Activated T-cell treated with anti-CD3 and anti-CD28 coated beads for 48 hours (primary cell): ENCODE data around the gene IL1R1.

ENCODE experiments used
- DNase-seq: peaks from one replicate; pipeline ENCODE4 v3.0.0-alpha.2; 2020; ENCODE audit warnings: low read depth

Gene IL1R1

DNA sequence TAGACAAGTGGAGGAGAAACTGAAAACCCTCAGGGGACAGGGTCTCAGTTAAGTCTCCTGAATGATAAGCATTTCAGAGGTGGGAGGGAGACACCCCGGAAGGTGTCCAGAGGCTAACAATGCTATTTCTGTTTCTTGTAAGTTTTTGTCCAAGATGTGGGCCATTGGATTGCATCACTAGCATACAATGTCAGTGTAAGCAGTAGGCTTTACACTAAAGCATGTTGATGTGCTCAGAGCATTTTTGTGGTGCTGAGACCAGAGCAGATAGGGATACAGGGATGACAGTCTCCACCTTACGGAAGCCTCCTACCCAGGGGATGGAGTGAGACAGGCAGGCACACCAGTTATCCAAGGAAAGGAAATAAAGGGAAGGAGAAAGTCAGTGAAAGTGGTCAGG, 2.2 kb upstream of the IL1R1 start:
- no peak for DNase-seq

DNA sequence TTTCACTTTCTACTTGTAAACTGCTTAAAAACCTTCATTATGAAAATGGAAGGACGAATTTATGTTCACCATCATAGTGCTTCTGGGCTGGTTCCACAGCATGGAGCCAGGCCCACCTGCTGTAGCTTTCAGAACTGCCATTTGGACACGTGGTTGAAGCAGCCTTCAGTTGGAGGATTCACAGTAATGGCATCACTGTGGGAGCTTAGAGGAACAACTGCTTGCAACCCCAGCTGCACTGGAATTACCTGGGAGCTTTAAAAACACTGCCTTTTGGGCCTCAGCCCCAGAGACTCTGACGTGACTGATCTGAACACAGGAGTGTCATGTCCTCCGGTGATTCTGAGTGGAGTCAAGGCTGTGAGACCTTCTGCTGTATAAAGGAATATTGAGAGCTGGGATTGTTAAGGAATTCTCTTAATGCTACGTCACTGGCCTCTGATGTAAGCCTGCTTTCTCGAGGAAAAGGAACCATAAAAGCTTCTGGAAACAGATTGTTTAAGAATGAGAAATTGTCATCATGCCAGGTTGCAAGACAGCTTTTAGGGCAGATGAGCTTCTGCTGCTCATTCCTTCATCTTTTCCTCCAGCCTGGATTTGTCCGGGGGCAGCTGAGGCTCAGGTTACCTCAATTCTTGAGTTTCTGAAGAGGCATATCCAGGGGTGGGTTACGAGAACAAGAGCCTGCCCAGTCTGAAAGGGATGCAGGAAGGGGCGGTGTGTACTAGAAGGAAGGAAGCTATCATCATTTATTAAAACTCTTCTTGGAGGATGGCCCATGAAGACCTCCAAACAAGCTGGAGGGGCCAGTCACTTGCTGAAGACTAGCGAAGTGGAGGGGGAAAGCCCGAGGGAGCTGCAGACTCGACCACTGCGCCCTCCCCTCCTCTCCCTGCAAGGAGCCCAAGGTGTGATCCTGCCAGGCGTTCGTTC, 1.3 kb upstream of the IL1R1 start:
- no peak for DNase-seq

DNA sequence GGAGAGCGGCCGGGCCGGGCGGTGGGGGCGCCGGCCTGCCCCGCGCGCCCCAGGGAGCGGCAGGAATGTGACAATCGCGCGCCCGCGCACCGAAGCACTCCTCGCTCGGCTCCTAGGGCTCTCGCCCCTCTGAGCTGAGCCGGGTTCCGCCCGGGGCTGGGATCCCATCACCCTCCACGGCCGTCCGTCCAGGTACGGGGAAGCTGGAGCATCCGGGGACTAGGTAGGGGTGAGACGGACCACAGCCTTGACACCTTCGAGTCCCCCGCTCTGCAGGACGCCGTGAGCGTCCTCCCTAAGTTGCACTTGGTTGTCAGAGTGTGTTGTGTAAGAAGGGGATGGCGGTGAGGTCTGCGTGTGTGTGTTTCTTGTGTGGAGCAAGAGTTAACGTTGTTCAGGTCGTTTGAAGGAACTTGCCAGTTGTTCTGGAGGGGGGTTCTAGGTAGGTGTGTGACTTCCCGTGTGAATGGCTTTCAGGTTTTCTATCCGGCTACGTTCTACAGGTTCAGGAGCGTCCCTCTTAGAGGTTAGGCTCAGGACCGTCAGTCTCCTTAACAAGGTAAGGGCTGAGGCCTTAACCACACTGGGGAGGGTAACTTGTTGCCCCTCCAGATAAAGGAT, 393 bp downstream of the IL1R1 start:
- DNase-seq = no peak

DNA sequence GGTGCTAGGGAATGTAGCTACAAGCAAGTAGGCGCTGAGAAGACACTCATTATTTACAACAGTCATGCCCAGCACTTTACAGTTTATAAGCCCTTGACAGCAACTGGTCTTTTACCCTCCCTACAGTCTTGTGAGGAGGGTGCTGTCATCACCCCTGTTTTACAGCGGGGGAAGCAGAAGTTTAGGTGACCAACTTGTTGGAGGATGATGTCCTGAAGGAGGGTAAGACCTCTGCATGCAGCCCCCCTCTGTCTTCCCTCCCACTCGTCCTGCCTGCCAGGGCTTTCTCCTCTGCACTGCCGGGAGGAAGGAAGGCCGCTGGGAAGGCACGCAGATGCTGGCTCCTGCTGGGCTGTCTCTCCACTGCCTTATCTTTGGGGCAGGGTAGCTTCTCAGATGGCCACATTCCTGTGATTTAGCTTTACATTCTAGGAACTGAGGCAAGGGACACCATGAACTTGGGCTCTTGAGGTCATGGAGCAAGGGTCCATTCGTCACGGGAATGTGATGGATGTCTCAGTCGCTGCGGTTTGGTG, 972 bp downstream of the IL1R1 start:
- no peak for DNase-seq

DNA sequence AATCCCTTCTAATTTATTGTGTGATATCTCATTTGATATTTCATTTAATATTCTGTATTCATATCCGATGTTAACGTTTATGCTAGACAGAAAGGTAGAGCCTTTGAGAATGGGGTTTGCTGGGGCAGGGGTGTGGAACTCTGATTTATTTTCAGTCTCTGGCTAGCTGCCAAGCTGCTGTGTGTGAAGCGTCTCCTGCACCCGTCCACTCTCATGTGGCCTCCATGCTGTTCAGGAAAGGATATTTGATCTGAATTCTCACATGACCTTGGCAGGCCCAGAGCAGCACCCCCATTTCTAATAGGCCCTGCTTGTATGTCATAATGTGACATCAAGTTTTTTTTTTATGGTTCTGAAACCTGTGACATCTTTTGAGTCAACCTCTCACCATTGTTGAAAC, 1.6 kb downstream of the IL1R1 start:
- DNase-seq = no peak

DNA sequence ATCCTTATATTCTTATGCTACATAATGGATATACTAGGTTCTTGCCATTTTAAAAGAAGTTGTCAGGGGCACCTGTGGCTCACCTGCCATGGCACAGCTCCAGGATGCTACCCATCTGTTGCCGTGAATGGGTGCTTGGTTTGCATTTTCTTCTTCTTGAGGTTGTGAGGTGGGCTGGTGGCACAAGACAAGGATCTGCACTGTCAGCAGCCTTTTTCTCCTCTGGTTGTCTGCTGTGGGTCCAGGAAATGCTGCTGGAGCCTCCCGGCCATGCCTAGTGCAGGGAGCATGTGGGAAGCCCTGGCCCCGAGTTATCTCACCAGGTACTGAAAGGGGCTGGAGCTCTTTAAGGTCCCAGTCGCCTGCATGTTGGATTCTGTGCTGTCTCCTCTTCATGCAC, 2.6 kb downstream of the IL1R1 start:
- no peak for DNase-seq

DNA sequence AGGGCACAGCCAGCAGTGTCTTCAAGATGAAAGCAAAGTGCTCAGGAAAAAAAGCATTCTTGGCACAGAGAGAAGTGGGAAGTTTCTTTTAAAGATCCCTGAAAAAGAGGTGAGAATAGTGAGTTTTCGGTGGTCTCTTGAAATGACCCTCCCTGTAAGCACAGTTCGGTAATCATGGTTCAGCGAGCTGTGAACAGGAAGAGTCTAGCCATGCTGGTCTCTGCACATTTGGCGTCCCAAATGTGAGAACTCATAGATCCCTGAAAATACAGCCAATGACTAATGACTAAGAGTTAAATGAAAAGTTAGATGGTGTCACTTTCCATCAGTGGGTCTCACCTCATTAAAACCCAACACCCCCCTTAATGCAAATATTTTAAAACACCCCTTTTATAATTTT, 3.4 kb downstream of the IL1R1 start:
- no peak for DNase-seq

DNA sequence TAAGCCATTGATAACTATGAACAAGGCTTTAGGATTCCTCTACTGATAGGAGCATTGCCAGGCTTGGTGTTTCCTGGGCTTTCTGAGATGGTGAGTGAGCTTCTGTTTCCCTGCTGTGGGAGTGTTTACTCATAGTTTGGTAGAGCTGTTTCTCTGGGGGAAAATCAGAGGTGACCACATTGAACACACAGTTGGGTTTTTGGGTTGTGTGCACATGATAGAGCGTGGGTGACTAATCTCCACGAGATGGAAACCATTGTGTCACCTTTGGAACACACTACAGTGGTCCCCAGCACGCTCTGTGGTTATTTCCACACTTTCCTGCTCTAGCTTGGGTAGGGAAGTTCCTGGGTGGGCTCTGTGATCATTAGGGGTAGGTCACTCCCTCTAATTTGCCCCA, 5.4 kb downstream of the IL1R1 start:
- peak; percentile 46 for DNase-seq

DNA sequence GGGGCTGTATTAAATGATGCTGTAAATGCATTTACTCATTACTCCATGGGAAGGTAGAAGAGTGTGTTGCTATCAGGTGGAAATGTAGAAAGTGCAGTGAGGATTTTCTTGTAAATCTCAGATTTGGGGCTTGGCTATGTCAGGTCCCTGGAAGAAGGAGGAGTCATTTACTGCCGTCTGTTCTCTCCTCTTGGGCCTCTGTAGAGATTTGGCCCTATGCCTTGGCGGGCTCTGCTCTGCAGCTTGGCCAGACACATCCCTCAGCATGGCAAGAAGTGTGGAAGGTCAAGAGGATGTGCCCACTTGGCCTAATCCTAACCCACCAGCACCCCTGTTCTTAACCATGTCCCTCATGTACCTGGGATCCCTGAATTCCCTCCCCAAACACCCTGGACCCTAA, 6.7 kb downstream of the IL1R1 start:
- no peak for DNase-seq

DNA sequence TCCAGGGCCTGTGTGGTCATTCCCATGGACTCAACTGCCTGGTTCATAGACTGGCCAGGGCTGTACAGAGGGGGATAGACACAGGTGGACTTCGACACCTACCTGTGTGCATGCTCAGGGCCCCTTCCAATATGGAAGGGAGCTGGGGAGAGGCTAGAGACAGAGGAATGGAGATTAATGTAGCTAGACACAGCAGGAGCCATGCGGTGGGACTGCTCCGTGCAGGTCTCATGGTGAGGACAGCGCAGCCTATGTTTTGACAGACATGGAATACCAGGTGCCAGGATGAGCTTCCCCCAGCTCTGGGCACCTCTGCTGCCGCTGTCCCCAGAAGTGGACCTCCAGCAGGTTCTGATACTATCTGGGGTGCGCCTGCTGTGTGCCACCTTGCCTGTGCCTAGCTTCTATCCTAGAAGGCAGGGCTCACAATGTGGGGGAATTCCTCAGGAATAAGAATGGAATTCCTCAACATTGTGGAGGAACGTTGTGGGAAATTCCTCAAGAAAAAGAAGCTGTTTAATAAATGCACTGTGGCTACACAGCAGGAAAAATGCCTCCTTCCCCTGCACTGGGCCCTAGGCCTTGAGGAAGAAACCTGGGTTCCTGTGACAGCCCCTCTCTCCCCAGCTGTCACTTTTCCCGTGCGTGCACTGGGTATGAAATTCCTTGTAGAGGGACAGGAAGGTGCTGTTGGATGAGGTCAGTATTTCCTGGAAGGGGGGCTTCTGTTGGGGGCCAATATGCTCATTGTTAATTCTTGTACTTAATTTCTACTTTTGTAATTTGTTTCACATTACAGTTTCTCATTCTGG, 7.3 kb downstream of the IL1R1 start:
- DNase-seq = no peak

DNA sequence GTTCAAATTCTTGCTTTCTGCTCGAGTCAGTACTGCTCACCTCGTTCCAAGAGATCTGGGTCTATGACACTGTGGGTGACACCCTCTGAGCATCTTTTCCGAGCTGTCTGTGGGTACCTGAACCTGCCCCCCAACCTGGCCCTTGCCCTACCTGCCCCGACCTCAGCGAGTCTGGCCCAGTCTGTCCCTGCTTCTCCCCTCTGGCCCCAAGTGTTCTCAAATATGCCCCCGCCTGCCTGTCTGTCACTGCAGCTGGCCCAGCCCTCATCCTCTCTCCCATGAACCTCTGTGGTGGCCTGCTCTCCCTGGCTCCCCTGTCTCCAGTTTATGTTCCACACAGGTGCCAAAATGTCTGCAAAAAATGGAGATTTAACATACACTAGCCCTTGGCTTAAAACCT, 11.8 kb downstream of the IL1R1 start:
- DNase-seq = no peak

DNA sequence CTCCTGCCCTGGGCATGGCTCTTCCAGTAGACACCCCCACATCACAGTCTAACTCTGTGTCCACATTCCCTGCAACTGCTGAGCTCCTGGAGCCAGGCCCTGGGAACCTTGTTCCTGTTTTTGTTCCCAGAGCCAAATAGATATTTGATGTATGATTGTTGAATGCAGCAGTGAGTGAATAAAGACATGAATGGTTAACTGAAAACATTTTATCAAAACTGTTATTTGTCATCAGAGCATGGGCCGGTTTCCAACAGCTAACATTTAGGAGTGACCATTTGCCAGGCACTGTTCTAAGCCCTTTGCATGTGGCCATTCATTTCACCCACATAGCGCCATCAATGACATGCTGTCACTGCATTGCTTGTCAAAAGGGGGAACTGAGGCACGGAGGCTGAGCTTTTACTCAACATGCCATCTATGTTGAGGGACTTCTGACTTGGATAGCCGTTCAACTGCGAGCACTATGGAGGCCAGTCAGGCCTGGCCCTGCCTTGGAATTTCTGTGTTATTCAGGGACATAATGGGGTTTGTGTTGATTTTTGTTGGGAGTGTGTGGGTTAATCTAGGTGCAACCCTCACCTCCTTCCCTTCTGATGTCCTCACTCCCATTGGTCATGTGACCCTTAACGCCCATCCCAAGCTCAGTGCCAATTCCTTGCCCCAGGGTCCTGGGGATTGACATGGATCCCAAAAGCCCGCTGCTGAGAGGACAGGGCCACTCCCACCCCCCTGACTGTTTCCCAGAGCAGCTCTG, 12.6 kb downstream of the IL1R1 start:
- no peak for DNase-seq

DNA sequence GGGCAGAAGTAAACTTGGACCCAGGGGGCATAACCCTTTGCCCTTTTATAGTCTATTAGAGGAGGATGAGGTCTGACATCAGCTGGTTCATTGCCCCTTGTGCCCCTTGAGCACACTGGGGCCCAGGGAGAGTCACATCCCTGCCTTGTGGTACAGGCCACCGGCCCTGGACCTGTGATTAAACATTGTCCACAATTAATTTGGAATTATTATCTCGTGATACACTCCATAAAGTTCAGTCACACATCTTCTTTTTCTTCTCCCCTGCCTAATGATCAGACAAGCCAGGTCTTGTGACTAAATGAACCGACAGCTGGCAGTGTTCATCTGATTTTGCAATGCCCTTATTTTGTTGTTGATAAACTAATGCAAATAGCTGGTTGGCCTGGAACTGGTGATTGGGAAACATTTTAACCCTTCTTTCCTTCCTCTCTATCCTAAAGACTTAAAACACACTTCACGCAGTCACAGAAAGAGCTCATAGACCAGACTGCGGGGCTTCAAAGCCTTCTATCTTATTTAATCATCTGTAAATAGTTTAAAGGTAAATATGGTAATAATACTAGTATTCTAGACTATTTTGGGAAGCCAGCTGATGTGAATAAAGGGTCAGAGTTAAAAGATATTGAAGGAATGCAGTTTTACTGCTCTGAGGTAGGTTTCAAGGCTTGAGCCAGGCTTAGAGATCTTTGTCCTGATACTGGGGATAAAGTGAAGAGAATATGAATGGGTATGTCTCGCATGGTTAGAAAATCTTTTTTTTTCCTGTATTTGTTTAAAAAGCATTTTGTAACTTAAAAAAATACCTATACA, 13.4 kb downstream of the IL1R1 start:
- no peak for DNase-seq

DNA sequence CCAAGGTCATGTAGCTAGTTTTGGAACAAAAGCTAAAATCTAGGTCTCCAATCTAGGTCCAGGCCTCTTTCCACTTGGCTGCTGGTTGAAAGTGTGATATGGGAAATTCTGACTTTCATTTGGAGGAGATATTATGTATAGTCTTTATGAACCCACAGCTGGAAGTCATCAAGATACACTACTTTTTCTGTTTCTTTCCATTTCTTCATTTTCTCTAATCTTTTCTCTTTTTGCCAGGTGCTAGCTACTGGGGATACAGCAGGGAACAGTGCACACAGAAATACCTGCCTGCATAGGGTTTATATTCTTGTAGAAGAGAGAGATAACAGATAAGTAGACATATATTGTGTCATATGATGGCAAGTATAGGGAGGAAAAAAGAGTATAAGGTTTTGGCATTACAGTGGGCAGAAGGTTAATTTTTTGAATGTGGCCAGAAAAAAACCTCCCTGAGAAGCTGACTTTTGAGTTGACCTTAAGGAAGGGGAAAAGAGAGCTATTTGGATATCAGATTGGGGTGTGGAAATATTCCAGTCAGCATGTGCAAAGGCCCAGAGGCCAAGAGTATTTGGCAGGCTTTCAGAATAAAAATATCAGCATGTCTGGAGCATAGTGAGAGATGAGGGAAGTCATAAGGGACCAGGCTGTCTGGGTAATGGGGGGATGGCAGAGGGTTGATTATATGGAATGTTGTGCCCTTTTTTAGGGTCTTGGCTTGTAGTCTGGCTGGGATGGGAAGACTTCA, 15.6 kb downstream of the IL1R1 start:
- no peak for DNase-seq

DNA sequence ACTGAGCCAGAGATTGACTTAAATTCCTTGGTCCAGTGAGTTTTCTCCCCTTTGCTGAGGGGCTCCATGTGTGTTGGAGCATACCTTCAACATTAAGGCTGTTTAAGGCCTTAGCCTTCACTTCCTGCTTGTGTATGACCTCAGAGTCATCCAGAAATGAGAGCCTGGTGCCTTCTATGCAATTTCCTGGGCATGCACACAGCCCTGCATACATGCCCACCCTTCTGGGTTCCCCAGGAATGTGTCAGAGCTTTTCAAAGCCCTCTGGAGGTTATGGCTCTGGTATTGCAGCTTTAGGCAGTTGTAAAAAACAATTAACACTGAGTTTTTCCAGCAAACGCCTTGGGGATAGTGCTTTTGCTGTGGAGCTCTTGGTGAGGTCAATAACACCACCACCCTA, 16.7 kb downstream of the IL1R1 start:
- no peak for DNase-seq

DNA sequence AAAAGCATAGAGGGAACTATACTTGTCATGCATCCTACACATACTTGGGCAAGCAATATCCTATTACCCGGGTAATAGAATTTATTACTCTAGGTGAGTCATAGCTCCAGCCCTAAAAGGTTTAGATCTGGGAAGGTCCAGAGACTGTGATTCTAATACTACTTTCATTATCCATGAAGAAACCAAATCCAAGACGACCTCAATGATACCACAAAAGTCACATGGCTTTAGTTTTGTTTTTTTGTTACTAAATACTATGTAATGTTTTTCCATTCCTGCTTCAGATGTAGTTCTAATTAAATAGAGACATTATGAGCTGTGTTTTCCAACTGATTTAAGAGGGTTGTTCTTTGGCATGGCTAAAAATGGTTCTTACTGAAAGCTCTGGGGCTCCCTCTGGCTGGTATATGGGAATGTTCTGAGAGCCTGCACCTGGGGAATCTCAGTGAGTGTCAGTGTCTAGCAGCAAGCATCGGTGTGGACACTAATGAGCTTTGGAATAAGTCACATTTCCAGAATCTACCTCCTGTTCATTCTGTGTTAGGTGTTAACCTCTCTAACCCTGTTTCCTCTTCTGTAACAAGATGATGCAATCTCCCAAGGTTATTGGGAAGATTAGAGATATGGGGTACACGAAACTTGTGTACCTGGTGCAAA, 23.8 kb downstream of the IL1R1 start:
- no peak for DNase-seq

DNA sequence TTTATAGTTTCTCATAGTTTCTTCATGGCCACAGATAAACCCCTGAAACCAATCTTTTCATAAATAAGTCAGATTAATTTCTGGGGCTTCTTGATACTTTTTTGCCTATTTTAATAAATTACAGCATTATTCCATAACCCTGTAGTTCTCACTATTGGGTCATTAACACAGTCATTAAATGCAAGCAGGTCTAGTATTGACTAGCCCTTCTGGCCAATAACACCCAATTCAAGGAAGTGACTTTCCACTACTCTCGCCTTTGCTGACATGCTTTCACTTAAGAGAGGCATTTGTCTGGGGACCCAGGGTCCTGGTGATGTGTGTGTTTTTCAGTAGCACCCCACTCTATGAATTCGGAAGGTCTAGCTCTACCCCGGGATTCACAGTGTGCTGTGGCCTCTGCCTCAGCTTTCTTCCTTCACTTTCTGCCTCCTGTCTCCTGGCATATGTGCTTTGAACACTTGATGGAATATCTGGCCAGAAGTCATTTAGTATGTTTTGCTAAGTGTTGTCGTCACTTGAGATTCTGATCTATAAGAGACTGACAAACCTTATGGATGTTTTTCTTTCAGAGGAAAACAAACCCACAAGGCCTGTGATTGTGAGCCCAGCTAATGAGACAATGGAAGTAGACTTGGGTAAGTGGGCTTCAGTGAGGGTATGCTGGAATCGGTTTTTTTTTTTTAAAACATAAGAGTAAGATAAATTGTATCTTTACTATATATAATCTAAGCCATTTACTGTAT, 25.7 kb downstream of the IL1R1 start:
- DNase-seq = no peak

DNA sequence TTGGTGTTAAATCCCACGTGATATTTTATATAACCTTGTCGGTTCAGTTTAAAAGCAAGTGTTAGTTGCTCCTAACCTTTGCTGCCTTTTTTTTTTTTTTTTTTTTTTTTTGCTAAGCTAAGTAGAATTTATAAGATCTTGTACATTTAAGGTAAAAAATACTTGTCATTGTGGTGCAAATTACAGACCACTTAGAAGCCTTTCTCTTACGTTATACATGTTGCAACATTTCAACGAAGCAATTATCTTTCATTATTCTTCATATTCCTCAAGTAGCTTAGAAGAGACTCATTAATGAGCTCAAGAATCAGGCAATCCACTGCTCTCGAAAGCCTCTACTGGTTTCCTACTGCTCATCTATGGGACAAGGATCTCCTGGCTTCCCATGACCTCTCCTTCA, 29.4 kb downstream of the IL1R1 start:
- DNase-seq = no peak

DNA sequence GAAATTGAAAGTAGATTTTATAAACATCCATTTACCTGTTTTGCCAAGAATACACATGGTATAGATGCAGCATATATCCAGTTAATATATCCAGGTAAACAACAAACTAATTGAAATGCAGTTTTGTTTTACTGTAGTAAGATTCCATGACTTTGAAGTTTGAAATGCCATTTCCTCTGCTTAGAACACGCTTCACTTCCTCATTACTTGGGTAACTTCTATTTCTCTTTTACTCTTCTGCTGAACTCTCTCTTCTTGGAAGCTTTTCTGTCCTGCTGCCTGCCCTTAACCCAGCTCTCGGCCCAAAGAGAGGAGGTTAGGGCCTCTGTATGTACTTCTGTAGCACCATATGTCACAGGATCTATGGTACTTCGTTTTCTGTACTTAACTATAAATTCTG, 30.2 kb downstream of the IL1R1 start:
- DNase-seq = no peak
